ENCODE results near the gene RAB11B. TPM values are rescaled to one million over a fixed set of nuclear protein-coding genes. Genes with fewer than 3 reads are reported as not detected.

RAB11B gene
- total RNA-seq, 2 donors from 2014 or later, result 47.7 to 50.4 TPM

- 92 to 94% methylated on average over 10 to 13 of the region's 14 CpGs for WGBS, 2 donors
- Histone ChIP-seq H3K4me3 (no peak overlapping the region), H3K27me3 (no peaks in the 10 kb centered on the region), H3K9me3 (no peaks in the 10 kb centered on the region), H3K4me1 (peaks cover 79% of the 10 kb centered on the region), H3K36me3 (replicated peaks in 1 of 2; ENCODE audit: insufficient read depth in 1 of 2, low read depth in 2 of 2) (peaks cover 0 to 2% of the 10 kb centered on the region in 2 donors), H3K27ac (peak overlapping the region in 3 of 4 donors; percentile 100)
- no peak for ATAC-seq
- intact Hi-C loops (cut with DNase I), result loop anchor here (5.0 kb wide), 1 partner anchor 38 kb away; no protein-coding TSS in a partner anchor
- TF ChIP-seq POLR2A (IDR thresholded peaks at IDR 0.05) (no peak), CTCF (IDR thresholded peaks at IDR 0.05) (no peak)
- DNase-seq, result no peak
Observed at GRCh38 chr19:8395621-8396082, 5.5 kb downstream of the RAB11B start.

- WGBS, 2 donors, result 39 to 56% methylated on average over 7 of the region's 7 CpGs
- Histone ChIP-seq H3K27me3 (no peaks in the 10 kb centered on the region), H3K9me3 (no peaks in the 10 kb centered on the region), H3K4me1 (peaks cover 75% of the 10 kb centered on the region), H3K27ac (peak overlapping the region in 2 of 4 donors; percentile 44 to 58), H3K36me3 (replicated peaks in 1 of 2; ENCODE audit: insufficient read depth in 1 of 2, low read depth in 2 of 2) (peaks cover 0 to 2% of the 10 kb centered on the region in 2 donors), H3K4me3 (no peak overlapping the region)
- peak in 3 of 4 donors; percentile 33 to 51 (median 49) for DNase-seq
- ATAC-seq, result no peak
- TF ChIP-seq CTCF (IDR thresholded peaks at IDR 0.05), result no peak
- TF ChIP-seq POLR2A (IDR thresholded peaks at IDR 0.05), result no peak
- intact Hi-C loops (cut with DNase I), result loop anchor here (5.0 kb wide), 1 partner anchor 39 kb away; no protein-coding TSS in a partner anchor
Observed at GRCh38 chr19:8396185-8396562, 6.0 kb downstream of the RAB11B start.

GRCh38 chr19:8396563-8397203, 6.5 kb downstream of the RAB11B start:
- H3K4me3 ChIP-seq, result no peak overlapping the region
- peak; percentile 64 to 76 (median 70) for DNase-seq
- H3K27me3 ChIP-seq, result no peaks in the 10 kb centered on the region
- peaks cover 70% of the 10 kb centered on the region for H3K4me1 ChIP-seq
- intact Hi-C loops (cut with DNase I), result loop anchor here (5.0 kb wide), 1 partner anchor 39 kb away; no protein-coding TSS in a partner anchor
- no peaks in the 10 kb centered on the region for H3K9me3 ChIP-seq
- no peak for ATAC-seq
- TF ChIP-seq CTCF (IDR thresholded peaks at IDR 0.05) (peak in 6 of 7 experiments; percentile 26 to 71 (median 50)), POLR2A (IDR thresholded peaks at IDR 0.05) (no peak)
- H3K36me3 ChIP-seq (replicated peaks in 1 of 2; ENCODE audit: insufficient read depth in 1 of 2, low read depth in 2 of 2), result peaks cover 0 to 2% of the 10 kb centered on the region in 2 donors
- H3K27ac ChIP-seq, result peak overlapping the region in 3 of 4 donors; percentile 44 to 62 (median 58)
- WGBS, 2 donors, result 46 to 51% methylated on average over 20 to 21 of the region's 22 CpGs

- no peak for ATAC-seq
- H3K4me3 ChIP-seq, result no peak overlapping the region
- H3K4me1 ChIP-seq, result peaks cover 64% of the 10 kb centered on the region
- intact Hi-C loops (cut with DNase I), result loop anchor here (5.0 kb wide), 1 partner anchor 40 kb away; no protein-coding TSS in a partner anchor
- H3K36me3 ChIP-seq (replicated peaks in 1 of 2; ENCODE audit: insufficient read depth in 1 of 2, low read depth in 2 of 2), result peaks cover 0 to 5% of the 10 kb centered on the region in 2 donors
- H3K27me3 ChIP-seq, result no peaks in the 10 kb centered on the region
- TF ChIP-seq POLR2A (IDR thresholded peaks at IDR 0.05) (no peak), CTCF (IDR thresholded peaks at IDR 0.05) (no peak)
- 55 to 72% methylated on average over 7 of the region's 7 CpGs for WGBS, 2 donors
- H3K9me3 ChIP-seq, result no peaks in the 10 kb centered on the region
- no peak for DNase-seq
- H3K27ac ChIP-seq, result peak overlapping the region; percentile 9 to 62 (median 37)
Observed at GRCh38 chr19:8397271-8397670, 7.1 kb downstream of the RAB11B start.
